ENCODE data around the gene HRH2. TPM values are rescaled to one million over a fixed set of nuclear protein-coding genes. Genes with fewer than 3 reads are reported as not detected.

HRH2 gene
- total and polyA plus RNA-seq, 7 donors = 0.17 to 7.0 (median 0.51) TPM

GRCh38 chr5:175663186-175664184, 5.6 kb downstream of the HRH2 start:
- Histone ChIP-seq H3K4me1 (no peaks in the 10 kb centered on the region), H3K36me3 (ENCODE audit: insufficient read depth in 1 of 2, low read depth in 1 of 2) (no peaks in the 10 kb centered on the region), H3K4me3 (no peak overlapping the region), H3K27ac (no peak overlapping the region), H3K9me3 (no peaks in the 10 kb centered on the region), H3K27me3 (ENCODE audit: insufficient read depth in 3 of 3, low read length in 2 of 3) (peaks cover 0 to 21% (median 5%) of the 10 kb centered on the region in 3 donors)
- intact Hi-C loops (cut with DNase I) = no loop called here
- DNase-seq (no peak), ATAC-seq (no peak)
- WGBS, 3 donors = 47 to 54% (median 51%) methylated on average over 16 of the region's 16 CpGs
- TF ChIP-seq CTCF (IDR thresholded peaks at IDR 0.05) = no peak

GRCh38 chr5:175664723-175665122, 6.9 kb downstream of the HRH2 start:
- intact Hi-C loops (cut with DNase I) = no loop called here
- H3K4me3 ChIP-seq = no peak overlapping the region
- no peaks in the 10 kb centered on the region for H3K4me1 ChIP-seq
- H3K9me3 ChIP-seq = no peaks in the 10 kb centered on the region
- H3K27me3 ChIP-seq (ENCODE audit: insufficient read depth in 3 of 3, low read length in 2 of 3) = peaks cover 0 to 11% (median 0%) of the 10 kb centered on the region in 3 donors
- no peaks in the 10 kb centered on the region for H3K36me3 ChIP-seq (ENCODE audit: insufficient read depth in 1 of 2, low read depth in 1 of 2)
- ATAC-seq = no peak
- no peak for DNase-seq
- 66 to 81% (median 70%) methylated on average over 11 of the region's 11 CpGs for WGBS, 3 donors
- H3K27ac ChIP-seq = no peak overlapping the region
- no peak for TF ChIP-seq CTCF (IDR thresholded peaks at IDR 0.05)

- no peak for ATAC-seq
- Histone ChIP-seq H3K27ac (no peak overlapping the region), H3K36me3 (ENCODE audit: insufficient read depth in 1 of 2, low read depth in 1 of 2) (no peaks in the 10 kb centered on the region), H3K4me1 (no peaks in the 10 kb centered on the region), H3K27me3 (ENCODE audit: insufficient read depth in 3 of 3, low read length in 2 of 3) (peaks cover 0 to 4% (median under 1%) of the 10 kb centered on the region in 3 donors), H3K9me3 (no peaks in the 10 kb centered on the region), H3K4me3 (no peak overlapping the region)
- no peak for TF ChIP-seq CTCF (IDR thresholded peaks at IDR 0.05)
- DNase-seq = no peak
- intact Hi-C loops (cut with DNase I) = no loop called here
- WGBS, 3 donors = 81 to 85% (median 84%) methylated on average over 6 of the region's 6 CpGs
Measured at GRCh38 chr5:175666216-175666615, 8.3 kb downstream of the HRH2 start.

GRCh38 chr5:175668006-175668405, 10.1 kb downstream of the HRH2 start:
- WGBS, 3 donors = 82 to 87% (median 87%) methylated on average over 5 of the region's 5 CpGs
- ATAC-seq = no peak
- no peaks in the 10 kb centered on the region for H3K4me1 ChIP-seq
- no peak overlapping the region for H3K4me3 ChIP-seq
- H3K27ac ChIP-seq = no peak overlapping the region
- H3K36me3 ChIP-seq (ENCODE audit: insufficient read depth in 1 of 2, low read depth in 1 of 2) = no peaks in the 10 kb centered on the region
- peaks cover 0 to 2% (median 0%) of the 10 kb centered on the region in 3 donors for H3K27me3 ChIP-seq (ENCODE audit: insufficient read depth in 3 of 3, low read length in 2 of 3)
- no peak for TF ChIP-seq CTCF (IDR thresholded peaks at IDR 0.05)
- no peak for DNase-seq
- H3K9me3 ChIP-seq = no peaks in the 10 kb centered on the region
- intact Hi-C loops (cut with DNase I) = no loop called here

Data from psoas muscle (tissue), 8 donors.